Measurements from ENCODE around the gene IL17RA.

Gene IL17RA

GRCh38 chr22:17079572-17079971 is 5.2 kb upstream of the IL17RA start:
- no peaks in the 10 kb centered on the region for H3F3A ChIP-seq (ENCODE audit: insufficient read depth)
- H3K9ac ChIP-seq (ENCODE audit: low read length): no peak overlapping the region
- H3K27ac ChIP-seq (ENCODE audit: low read depth, low read length): no peak overlapping the region
- no peaks in the 10 kb centered on the region for H3K79me2 ChIP-seq (ENCODE audit: insufficient read depth, low read length)
- no peaks in the 10 kb centered on the region for H3K27me3 ChIP-seq (ENCODE audit: low read length)
- no peaks in the 10 kb centered on the region for H4K20me1 ChIP-seq (ENCODE audit: low read depth, low read length)
- H3K9me2 ChIP-seq (replicated peaks; ENCODE audit: insufficient read depth, low read length): no peaks in the 10 kb centered on the region
- H3K36me3 ChIP-seq (ENCODE audit: low read length): no peaks in the 10 kb centered on the region
- TF ChIP-seq, protein P1, sequence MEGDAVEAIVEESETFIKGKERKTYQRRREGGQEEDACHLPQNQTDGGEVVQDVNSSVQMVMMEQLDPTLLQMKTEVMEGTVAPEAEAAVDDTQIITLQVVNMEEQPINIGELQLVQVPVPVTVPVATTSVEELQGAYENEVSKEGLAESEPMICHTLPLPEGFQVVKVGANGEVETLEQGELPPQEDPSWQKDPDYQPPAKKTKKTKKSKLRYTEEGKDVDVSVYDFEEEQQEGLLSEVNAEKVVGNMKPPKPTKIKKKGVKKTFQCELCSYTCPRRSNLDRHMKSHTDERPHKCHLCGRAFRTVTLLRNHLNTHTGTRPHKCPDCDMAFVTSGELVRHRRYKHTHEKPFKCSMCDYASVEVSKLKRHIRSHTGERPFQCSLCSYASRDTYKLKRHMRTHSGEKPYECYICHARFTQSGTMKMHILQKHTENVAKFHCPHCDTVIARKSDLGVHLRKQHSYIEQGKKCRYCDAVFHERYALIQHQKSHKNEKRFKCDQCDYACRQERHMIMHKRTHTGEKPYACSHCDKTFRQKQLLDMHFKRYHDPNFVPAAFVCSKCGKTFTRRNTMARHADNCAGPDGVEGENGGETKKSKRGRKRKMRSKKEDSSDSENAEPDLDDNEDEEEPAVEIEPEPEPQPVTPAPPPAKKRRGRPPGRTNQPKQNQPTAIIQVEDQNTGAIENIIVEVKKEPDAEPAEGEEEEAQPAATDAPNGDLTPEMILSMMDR (IDR thresholded peaks at IDR 0.05; ENCODE audit: insufficient read depth, low read length, poor library complexity, severe bottlenecking): no peak
- no peak for TF ChIP-seq EZH2phosphoT487 (conservative IDR thresholded peaks at IDR 0.05; ENCODE audit: low read length)
- no peaks in the 10 kb centered on the region for H3K9me3 ChIP-seq (ENCODE audit: insufficient read depth, low read length)
- H3K4me3 ChIP-seq (ENCODE audit: insufficient read depth, low read length, poor library complexity, severe bottlenecking): no peak overlapping the region
- H3K4me2 ChIP-seq (ENCODE audit: low read depth, low read length, poor library complexity, severe bottlenecking): no peak overlapping the region
- H2AFZ ChIP-seq (ENCODE audit: low read depth, low read length, severe bottlenecking): no peak overlapping the region

DNA sequence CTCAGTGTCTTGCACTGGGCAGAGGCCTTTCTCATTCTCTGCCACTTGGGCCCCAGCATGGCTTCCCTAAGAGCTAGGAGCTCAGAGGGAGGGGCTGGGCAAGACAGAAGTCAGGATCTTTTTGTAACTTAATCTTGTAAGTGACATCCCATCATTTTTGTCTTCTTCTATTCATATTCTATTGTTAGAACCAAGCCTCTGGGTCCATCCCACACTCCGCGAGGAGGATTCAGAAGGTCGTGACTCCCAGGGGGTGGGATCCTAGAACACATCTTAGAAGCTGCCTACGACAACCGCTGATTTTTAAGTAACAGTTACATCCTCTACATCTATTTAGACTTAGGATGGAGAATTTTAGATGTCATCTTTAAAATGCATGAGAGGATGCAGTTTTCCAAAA is 1.5 kb upstream of the IL17RA start:
- Histone ChIP-seq H3K9ac (ENCODE audit: low read length) (no peak overlapping the region), H3K27me3 (ENCODE audit: low read length) (no peaks in the 10 kb centered on the region), H3K36me3 (ENCODE audit: low read length) (no peaks in the 10 kb centered on the region), H4K20me1 (ENCODE audit: low read depth, low read length) (no peaks in the 10 kb centered on the region), H3K9me2 (replicated peaks; ENCODE audit: insufficient read depth, low read length) (no peaks in the 10 kb centered on the region), H3K79me2 (ENCODE audit: insufficient read depth, low read length) (no peaks in the 10 kb centered on the region), H3K4me3 (ENCODE audit: insufficient read depth, low read length, poor library complexity, severe bottlenecking) (no peak overlapping the region), H2AFZ (ENCODE audit: low read depth, low read length, severe bottlenecking) (no peak overlapping the region), H3K27ac (ENCODE audit: low read depth, low read length) (no peak overlapping the region), H3F3A (ENCODE audit: insufficient read depth) (0 out of 2 replicates have a peak, but pooled peaks cover 3% of the 10 kb centered on the region), H3K4me2 (ENCODE audit: low read depth, low read length, poor library complexity, severe bottlenecking) (no peak overlapping the region), H3K9me3 (ENCODE audit: insufficient read depth, low read length) (no peaks in the 10 kb centered on the region)
- TF ChIP-seq EZH2phosphoT487 (conservative IDR thresholded peaks at IDR 0.05; ENCODE audit: low read length): no peak
- TF ChIP-seq, protein P1 (IDR thresholded peaks at IDR 0.05; ENCODE audit: insufficient read depth, low read length, poor library complexity, severe bottlenecking): no peak

GRCh38 chr22:17083811-17084441 is 874 bp upstream of the IL17RA start:
- Histone ChIP-seq H3K27me3 (ENCODE audit: low read length) (no peaks in the 10 kb centered on the region), H2AFZ (ENCODE audit: low read depth, low read length, severe bottlenecking) (peak overlapping the region; percentile 54), H3K36me3 (ENCODE audit: low read length) (no peaks in the 10 kb centered on the region), H3K79me2 (ENCODE audit: insufficient read depth, low read length) (no peaks in the 10 kb centered on the region), H3K27ac (ENCODE audit: low read depth, low read length) (no peak overlapping the region), H3F3A (ENCODE audit: insufficient read depth) (0 out of 2 replicates have a peak, but pooled peaks cover 3% of the 10 kb centered on the region), H3K9ac (ENCODE audit: low read length) (no peak overlapping the region), H3K9me2 (replicated peaks; ENCODE audit: insufficient read depth, low read length) (no peaks in the 10 kb centered on the region), H3K9me3 (ENCODE audit: insufficient read depth, low read length) (no peaks in the 10 kb centered on the region), H3K4me2 (ENCODE audit: low read depth, low read length, poor library complexity, severe bottlenecking) (peak overlapping the region; percentile 62), H4K20me1 (ENCODE audit: low read depth, low read length) (no peaks in the 10 kb centered on the region), H3K4me3 (ENCODE audit: insufficient read depth, low read length, poor library complexity, severe bottlenecking) (no peak overlapping the region)
- TF ChIP-seq, protein P1 (IDR thresholded peaks at IDR 0.05; ENCODE audit: insufficient read depth, low read length, poor library complexity, severe bottlenecking): no peak
- no peak for TF ChIP-seq EZH2phosphoT487 (conservative IDR thresholded peaks at IDR 0.05; ENCODE audit: low read length)
